ENCODE measurements around the gene THSD7B. TPM values are rescaled to one million over a fixed set of nuclear protein-coding genes. Genes with fewer than 3 reads are reported as not detected.

THSD7B gene
- total and polyA plus RNA-seq, 2 experiments from 2014 or later, result 0.86 to 3.8 TPM

- Histone ChIP-seq H3F3A (replicated peaks; ENCODE audit: low read depth) (no peaks in the 10 kb centered on the region), H3K9me2 (ENCODE audit: insufficient read depth) (no peaks in the 10 kb centered on the region), H3K27me3 (ENCODE audit: insufficient read depth) (no peaks in the 10 kb centered on the region), H3K4me3 (no peak overlapping the region), H3K4me2 (no peak overlapping the region), H3K79me2 (replicated peaks; ENCODE audit: insufficient read depth) (no peaks in the 10 kb centered on the region), H2AFZ (no peak overlapping the region), H3K36me3 (ENCODE audit: insufficient read depth) (no peaks in the 10 kb centered on the region), H4K20me1 (replicated peaks; ENCODE audit: insufficient read depth) (no peaks in the 10 kb centered on the region), H3K4me1 (ENCODE audit: insufficient read depth) (no peaks in the 10 kb centered on the region; the same call in 1 of the 2 replicates), H3K27ac (ENCODE audit: low read depth) (no peak overlapping the region)
- Mint-ChIP-seq H3K27me3 (ENCODE audit: insufficient read depth, low read depth, poor library complexity) (no peaks in the 10 kb centered on the region), H3K4me3 (no peak overlapping the region), H3K4me1 (peaks cover 8% of the 10 kb centered on the region), H3K27ac (no peak overlapping the region), H3K36me3 (ENCODE audit: low read depth) (no peaks in the 10 kb centered on the region), H3K9me3 (no peaks in the 10 kb centered on the region; the same call in 2 of the 3 replicates)
- ATAC-seq (no peak), DNase-seq (ENCODE audit: low spot score) (no peak)
- TF ChIP-seq EZH2phosphoT487 (IDR thresholded peaks at IDR 0.05; ENCODE audit: unreplicated experiment) (no peak), NANOG (IDR thresholded peaks at IDR 0.05; ENCODE audit: borderline replicate concordance) (no peak), POLR2AphosphoS5 (IDR thresholded peaks at IDR 0.05; ENCODE audit: low read depth) (no peak), CREB1 (CRISPR knock-in tag; IDR thresholded peaks at IDR 0.05; ENCODE audit: low read depth) (no peak), CTCF (conservative IDR thresholded peaks at IDR 0.05; ENCODE audit: low read depth in 2 of 2) (no peak), JUNB (IDR thresholded peaks at IDR 0.05; ENCODE audit: unreplicated experiment) (no peak), ZNF462 (CRISPR knock-in tag; IDR thresholded peaks at IDR 0.05) (no peak), ZNF331 (CRISPR knock-in tag; IDR thresholded peaks at IDR 0.05; ENCODE audit: low read depth) (no peak), STAT1 (IDR thresholded peaks at IDR 0.05; ENCODE audit: unreplicated experiment) (no peak), EZH2 (IDR thresholded peaks at IDR 0.05; ENCODE audit: low read depth, unreplicated experiment) (no peak), ZNF114 (CRISPR knock-in tag; IDR thresholded peaks at IDR 0.05) (no peak)
- TF ChIP-seq, protein P1, sequence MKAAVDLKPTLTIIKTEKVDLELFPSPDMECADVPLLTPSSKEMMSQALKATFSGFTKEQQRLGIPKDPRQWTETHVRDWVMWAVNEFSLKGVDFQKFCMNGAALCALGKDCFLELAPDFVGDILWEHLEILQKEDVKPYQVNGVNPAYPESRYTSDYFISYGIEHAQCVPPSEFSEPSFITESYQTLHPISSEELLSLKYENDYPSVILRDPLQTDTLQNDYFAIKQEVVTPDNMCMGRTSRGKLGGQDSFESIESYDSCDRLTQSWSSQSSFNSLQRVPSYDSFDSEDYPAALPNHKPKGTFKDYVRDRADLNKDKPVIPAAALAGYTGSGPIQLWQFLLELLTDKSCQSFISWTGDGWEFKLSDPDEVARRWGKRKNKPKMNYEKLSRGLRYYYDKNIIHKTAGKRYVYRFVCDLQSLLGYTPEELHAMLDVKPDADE (IDR thresholded peaks at IDR 0.05), result no peak
- TF ChIP-seq, protein P2, sequence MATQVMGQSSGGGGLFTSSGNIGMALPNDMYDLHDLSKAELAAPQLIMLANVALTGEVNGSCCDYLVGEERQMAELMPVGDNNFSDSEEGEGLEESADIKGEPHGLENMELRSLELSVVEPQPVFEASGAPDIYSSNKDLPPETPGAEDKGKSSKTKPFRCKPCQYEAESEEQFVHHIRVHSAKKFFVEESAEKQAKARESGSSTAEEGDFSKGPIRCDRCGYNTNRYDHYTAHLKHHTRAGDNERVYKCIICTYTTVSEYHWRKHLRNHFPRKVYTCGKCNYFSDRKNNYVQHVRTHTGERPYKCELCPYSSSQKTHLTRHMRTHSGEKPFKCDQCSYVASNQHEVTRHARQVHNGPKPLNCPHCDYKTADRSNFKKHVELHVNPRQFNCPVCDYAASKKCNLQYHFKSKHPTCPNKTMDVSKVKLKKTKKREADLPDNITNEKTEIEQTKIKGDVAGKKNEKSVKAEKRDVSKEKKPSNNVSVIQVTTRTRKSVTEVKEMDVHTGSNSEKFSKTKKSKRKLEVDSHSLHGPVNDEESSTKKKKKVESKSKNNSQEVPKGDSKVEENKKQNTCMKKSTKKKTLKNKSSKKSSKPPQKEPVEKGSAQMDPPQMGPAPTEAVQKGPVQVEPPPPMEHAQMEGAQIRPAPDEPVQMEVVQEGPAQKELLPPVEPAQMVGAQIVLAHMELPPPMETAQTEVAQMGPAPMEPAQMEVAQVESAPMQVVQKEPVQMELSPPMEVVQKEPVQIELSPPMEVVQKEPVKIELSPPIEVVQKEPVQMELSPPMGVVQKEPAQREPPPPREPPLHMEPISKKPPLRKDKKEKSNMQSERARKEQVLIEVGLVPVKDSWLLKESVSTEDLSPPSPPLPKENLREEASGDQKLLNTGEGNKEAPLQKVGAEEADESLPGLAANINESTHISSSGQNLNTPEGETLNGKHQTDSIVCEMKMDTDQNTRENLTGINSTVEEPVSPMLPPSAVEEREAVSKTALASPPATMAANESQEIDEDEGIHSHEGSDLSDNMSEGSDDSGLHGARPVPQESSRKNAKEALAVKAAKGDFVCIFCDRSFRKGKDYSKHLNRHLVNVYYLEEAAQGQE (IDR thresholded peaks at IDR 0.05; ENCODE audit: unreplicated experiment), result no peak
These were observed 487.6 kb downstream of the THSD7B start for GRCh38 chr2:137252934-137253333.
